IMR-90 (cell line): ENCODE results near the gene CELSR1. TPM values are rescaled to one million over a fixed set of nuclear protein-coding genes. Genes with fewer than 3 reads are reported as not detected.

ENCODE experiments used
- ATAC-seq: fragments of 200-7000 bp; cut with Tn5 transposase; 2 replicates; pipeline ENCODE4 v1.9.1; 2020; ENCODE audit warnings: low read depth, mild to moderate bottlenecking, moderate library complexity
- BruUV-seq: library from RNA; stranded (reverse); fragments of 400-500 nt; replicated peaks from 2 replicates; lab custom pipeline; 2021; lab: Mats Ljungman, UMichigan
- CTCF ChIA-PET: fragments of 300-600 bp; formaldehyde crosslinking; extraction: SDS; loops from one replicate; lab custom pipeline; 2021; ENCODE audit warnings: antibody characterized with exemption; lab: Yijun Ruan, JAX
- POLR2A ChIA-PET: fragments of 300-600 bp; sonication (Branson Sonifier 250); formaldehyde crosslinking; loops from one replicate; lab custom pipeline; 2022; ENCODE audit warnings: antibody characterized with exemption; ENCODE audit not compliant: unreplicated experiment; lab: Charles Lee
- DNase-seq: peaks from one replicate; pipeline ENCODE4 v3.0.0; 2013
- H2AFZ ChIP-seq: replicated peaks from 2 replicates; pipeline ENCODE3; 2013; ENCODE audit warnings: low read length, mild to moderate bottlenecking; ENCODE audit not compliant: poor library complexity
- H2AK5ac ChIP-seq: 2 replicates; pipeline ENCODE4 v1.6.1; 2013; ENCODE audit warnings: low read depth, low read length, inconsistent platforms
- H2AK9ac ChIP-seq: replicated peaks from 2 replicates; pipeline ENCODE3; 2013; ENCODE audit warnings: mild to moderate bottlenecking, low read depth, low read length, moderate library complexity; ENCODE audit not compliant: poor library complexity
- H2BK120ac ChIP-seq: 2 replicates; pipeline ENCODE4 v1.6.1; 2013; ENCODE audit warnings: low read depth, low read length, inconsistent platforms
- H2BK15ac ChIP-seq: 3 replicates; pipeline ENCODE4 v1.6.1; 2013; ENCODE audit warnings: low read depth, low read length, inconsistent platforms
- H2BK20ac ChIP-seq: 2 replicates; pipeline ENCODE4 v1.6.1; 2013; ENCODE audit warnings: low read depth, mild to moderate bottlenecking, inconsistent platforms, low read length, moderate library complexity
- H2BK5ac ChIP-seq: 2 replicates; pipeline ENCODE4 v1.6.1; 2013; ENCODE audit warnings: mild to moderate bottlenecking, low read depth, low read length, inconsistent platforms; ENCODE audit not compliant: poor library complexity, severe bottlenecking
- H3K14ac ChIP-seq: replicated peaks from 2 replicates; pipeline ENCODE4 v1.6.1; 2013; ENCODE audit warnings: low read depth, low read length, inconsistent platforms
- H3K18ac ChIP-seq: 2 replicates; pipeline ENCODE4 v1.6.1; 2013; ENCODE audit warnings: low read depth, low read length, control low read depth
- H3K23ac ChIP-seq: 2 replicates; pipeline ENCODE4 v1.6.1; 2013; ENCODE audit warnings: low read depth, low read length, inconsistent platforms
- H3K27ac ChIP-seq: 2 replicates; pipeline ENCODE4 v1.5.1; 2013; ENCODE audit warnings: mild to moderate bottlenecking, control low read depth, low read length; ENCODE audit not compliant: insufficient read depth
- H3K27me3 ChIP-seq: 2 replicates; pipeline ENCODE4 v1.6.1; 2013; ENCODE audit warnings: low read length; ENCODE audit not compliant: control insufficient read depth, insufficient read depth
- H3K36me3 ChIP-seq: 2 replicates; pipeline ENCODE4 v1.6.1; 2013; ENCODE audit warnings: low read length, mixed read lengths; ENCODE audit not compliant: control insufficient read depth, insufficient read depth
- H3K4ac ChIP-seq: 2 replicates; pipeline ENCODE4 v1.6.1; 2013; ENCODE audit warnings: low read depth, low read length, inconsistent platforms
- H3K4me1 ChIP-seq: 2 replicates; pipeline ENCODE4 v1.6.1; 2013; ENCODE audit warnings: low read length, mixed read lengths; ENCODE audit not compliant: control insufficient read depth, insufficient read depth
- H3K4me2 ChIP-seq: 2 replicates; pipeline ENCODE4 v1.6.1; 2013; ENCODE audit warnings: low read depth, mild to moderate bottlenecking, control low read depth, low read length, moderate library complexity
- H3K4me3 ChIP-seq: 2 replicates; pipeline ENCODE4 v1.5.1; 2013; ENCODE audit warnings: low read depth, mild to moderate bottlenecking, control low read depth, low read length, moderate library complexity; ENCODE audit not compliant: insufficient read depth
- H3K56ac ChIP-seq: 2 replicates; pipeline ENCODE4 v1.6.1; 2013; ENCODE audit warnings: low read length, inconsistent platforms; ENCODE audit not compliant: insufficient read depth; ENCODE audit errors: extremely low read depth
- H3K79me1 ChIP-seq, 2 experiments: 2 replicates each; pipeline ENCODE4 v1.6.1; 2013; ENCODE audit warnings: low read length in 2 of 2, inconsistent platforms in 1 of 2, low read depth in 1 of 2
- H3K9ac ChIP-seq: 2 replicates; pipeline ENCODE4 v1.6.1; 2013; ENCODE audit warnings: low read depth, low read length, control low read depth
- H3K9me1 ChIP-seq: 2 replicates; pipeline ENCODE4 v1.6.1; 2013; ENCODE audit warnings: low read length, inconsistent platforms; ENCODE audit not compliant: insufficient read depth
- H3K9me3 ChIP-seq: 2 replicates; pipeline ENCODE4 v1.6.1; 2013; ENCODE audit warnings: low read length; ENCODE audit not compliant: control insufficient read depth, insufficient read depth
- H4K20me1 ChIP-seq: 2 replicates; pipeline ENCODE4 v1.6.1; 2013; ENCODE audit warnings: low read length, inconsistent platforms; ENCODE audit not compliant: insufficient read depth
- H4K5ac ChIP-seq: 2 replicates; pipeline ENCODE4 v1.6.1; 2013; ENCODE audit warnings: mild to moderate bottlenecking, low read depth, low read length, control low read depth
- H4K8ac ChIP-seq, 2 experiments: 2 replicates each; pipeline ENCODE4 v1.6.1; 2013; ENCODE audit warnings: low read depth in 2 of 2, low read length in 2 of 2, control low read depth in 1 of 2, inconsistent platforms in 1 of 2
- H4K91ac ChIP-seq: 2 replicates; pipeline ENCODE4 v1.6.1; 2013; ENCODE audit warnings: low read depth, low read length, inconsistent platforms; ENCODE audit not compliant: insufficient read depth
- BHLHE40 ChIP-seq: fragments of 150-350 bp; IDR thresholded peaks from 2 replicates; pipeline ENCODE4 v1.6.1; 2016; ENCODE audit warnings: mild to moderate bottlenecking, low read depth, low read length
- CEBPB ChIP-seq: IDR thresholded peaks from 2 replicates; pipeline ENCODE4 v1.6.1; 2012; ENCODE audit warnings: low read depth, low read length, improper control_type of control experiment
- CHD1 ChIP-seq: IDR thresholded peaks from 2 replicates; pipeline ENCODE4 v1.6.1; 2012; ENCODE audit warnings: low read depth, low read length, improper control_type of control experiment
- CTCF ChIP-seq: conservative IDR thresholded peaks from 2 replicates; pipeline ENCODE4 v1.5.1; 2012; ENCODE audit warnings: mild to moderate bottlenecking, low read depth, low read length, improper control_type of control experiment
- FOS ChIP-seq: fragments of 150-350 bp; IDR thresholded peaks from 2 replicates; pipeline ENCODE4 v1.6.1; 2016; ENCODE audit warnings: low read depth, low read length
- MAFK ChIP-seq: IDR thresholded peaks from 2 replicates; pipeline ENCODE4 v1.6.1; 2012; ENCODE audit warnings: low read depth, low read length, improper control_type of control experiment
- MAZ ChIP-seq: IDR thresholded peaks from 2 replicates; pipeline ENCODE4 v1.6.1; 2012; ENCODE audit warnings: low read depth, mild to moderate bottlenecking, low read length, improper control_type of control experiment, moderate library complexity, borderline replicate concordance
- MXI1 ChIP-seq: IDR thresholded peaks from 2 replicates; pipeline ENCODE4 v1.6.1; 2012; ENCODE audit warnings: low read depth, mild to moderate bottlenecking, low read length, moderate library complexity, borderline replicate concordance
- POLR2A ChIP-seq: IDR thresholded peaks from 2 replicates; pipeline ENCODE4 v1.6.1; 2012; ENCODE audit warnings: mild to moderate bottlenecking, low read depth, low read length
- RAD21 ChIP-seq: IDR thresholded peaks from 2 replicates; pipeline ENCODE4 v1.6.1; 2012; ENCODE audit warnings: low read length, improper control_type of control experiment
- RCOR1 ChIP-seq: IDR thresholded peaks from 2 replicates; pipeline ENCODE4 v1.6.1; 2012; ENCODE audit warnings: mild to moderate bottlenecking, low read length, improper control_type of control experiment; ENCODE audit not compliant: insufficient replicate concordance
- RFX5 ChIP-seq: IDR thresholded peaks from 2 replicates; pipeline ENCODE4 v1.8.0; 2012; ENCODE audit warnings: low read depth, mild to moderate bottlenecking, low read length, moderate library complexity
- SMC3 ChIP-seq: fragments of 150-350 bp; IDR thresholded peaks from 2 replicates; pipeline ENCODE4 v1.6.1; 2016; ENCODE audit warnings: low read depth, mild to moderate bottlenecking, antibody characterized with exemption, low read length, moderate library complexity
- USF2 ChIP-seq: fragments of 150-350 bp; IDR thresholded peaks from 2 replicates; pipeline ENCODE4 v1.6.1; 2017; ENCODE audit warnings: mild to moderate bottlenecking, antibody characterized with exemption, low read length, low read depth
- WGBS, 2 experiments: methylation state at CpG; one replicate each; pipeline versions ENCODE4 v1.1.5 to v1.1.7; 2013; ENCODE audit warnings: missing lambda C conversion rate in 2 of 2; ENCODE audit not compliant: insufficient read length in 1 of 2; ENCODE audit errors: extremely low coverage in 2 of 2; 5-methylcytosine and 5-hydroxymethylcytosine counted together
- dilution Hi-C: fragments of 300-500 bp; cut with HindIII; formaldehyde crosslinking; loops from one replicate; pipeline ENCODE4 v1.14.3; 2018; ENCODE audit warnings: low sequenced_read_pairs; ENCODE audit not compliant: unreplicated experiment
- in situ Hi-C: fragments of 300-500 bp; cut with MboI; formaldehyde crosslinking; loops from 3 replicates; pipeline ENCODE4 v1.14.3; 2019; ENCODE audit warnings: low sequenced_read_pairs, inconsistent platforms, mixed read lengths
- intact Hi-C: fragments of 100-400 bp; cut with micrococcal nuclease; formaldehyde crosslinking; loops from 2 replicates; pipeline ENCODE4 v1.10.0; 2022
- polyA plus RNA-seq, 3 experiments: library from polyadenylated mRNA; depleted of rRNA; stranded (reverse); fragments of >200 nt; gene quantifications; 2 replicates each; pipeline ENCODE4 v1.2.3, GENCODE V29; 2012; ENCODE audit warnings: low replicate concordance in 1 of 3
- total RNA-seq: library from RNA; depleted of rRNA; stranded (reverse); fragments of >200 nt; gene quantifications from 2 replicates; pipeline ENCODE4 v1.2.3, GENCODE V29; 2012
- TF ChIP-seq, protein P1 (sequence below): fragments of 150-350 bp; IDR thresholded peaks from 2 replicates; pipeline ENCODE4 v1.6.1; 2016; ENCODE audit warnings: low read depth, mild to moderate bottlenecking, low read length, moderate library complexity, borderline replicate concordance

Gene CELSR1
- total and polyA plus RNA-seq, 2 of the 4 experiments (the other 2 are of a cell fraction): 0.36 to 0.82 TPM

DNA sequence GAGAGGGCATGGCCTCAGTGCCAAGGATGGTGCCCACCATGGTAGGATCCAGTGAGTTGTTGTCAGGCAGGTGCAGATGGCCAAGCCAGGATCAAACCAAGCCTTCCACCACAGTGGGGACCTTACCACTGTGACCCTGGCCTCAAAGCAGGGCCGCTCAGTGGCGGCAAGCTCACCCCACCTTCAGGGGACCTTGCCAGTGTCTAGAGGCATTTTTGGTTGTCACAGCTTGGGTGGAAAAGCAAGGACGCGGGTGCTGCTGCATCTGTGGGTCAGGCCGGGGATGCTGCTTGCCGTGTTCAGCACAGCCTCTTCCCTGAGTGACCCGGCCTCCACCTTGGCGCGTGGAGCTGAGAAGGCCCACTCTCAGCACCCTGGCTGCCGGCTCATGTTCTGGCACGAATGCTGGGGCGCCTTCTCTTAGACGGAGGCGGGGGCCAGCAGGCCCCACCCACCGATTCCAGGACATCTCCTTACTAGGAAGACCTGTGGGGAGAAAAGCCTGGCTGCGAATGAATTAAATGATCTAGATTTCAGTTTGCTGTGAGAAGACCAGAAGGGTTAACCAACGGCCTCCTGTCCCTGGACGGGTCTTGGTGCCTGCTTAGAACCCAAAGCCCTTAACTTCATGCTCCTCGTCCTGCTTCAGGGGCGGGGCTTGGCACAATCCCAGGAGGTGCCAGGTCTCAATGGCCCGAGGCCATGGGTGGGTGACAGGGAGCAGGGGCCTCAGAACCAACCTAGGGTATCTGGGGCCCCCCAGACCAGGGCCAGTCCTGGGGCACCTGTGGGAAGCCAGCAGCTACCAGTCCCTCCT lies 183.0 kb downstream of the CELSR1 start:
- Histone ChIP-seq H3K4me3 (no peak overlapping the region), H2AK9ac (peak overlapping the region; percentile 31), H2BK120ac (no peak overlapping the region), H3K9me1 (no peaks in the 10 kb centered on the region), H3K4me2 (no peak overlapping the region), H3K14ac (no peak overlapping the region), H3K27me3 (no peaks in the 10 kb centered on the region), H4K5ac (no peak overlapping the region), H3K36me3 (peaks cover 67% of the 10 kb centered on the region), H4K20me1 (peaks cover 31% of the 10 kb centered on the region), H2AK5ac (no peak overlapping the region), H3K23ac (no peak overlapping the region), H3K9me3 (no peaks in the 10 kb centered on the region), H2BK5ac (no peak overlapping the region), H2AFZ (no peak overlapping the region), H4K91ac (no peak overlapping the region), H2BK20ac (no peak overlapping the region), H3K27ac (no peak overlapping the region), H3K18ac (no peak overlapping the region), H3K4me1 (no peaks in the 10 kb centered on the region), H2BK15ac (no peak overlapping the region), H4K8ac (no peak overlapping the region), H3K79me1 (peaks cover 3 to 4% of the 10 kb centered on the region in 2 experiments; a peak in 3 of 4 replicates), H3K4ac (no peak overlapping the region), H3K9ac (no peak overlapping the region), H3K56ac (no peak overlapping the region)
- DNase-seq: no peak
- 79% methylated on average over 6 of the region's 21 CpGs; no CpG with 5 or more reads in 1 of the 2 experiments for WGBS, 2 experiments
- in situ Hi-C loops (no loop called here), dilution Hi-C loops (no loop called here), intact Hi-C loops (no loop called here)
- POLR2A ChIA-PET: no interaction called here
- ATAC-seq: no peak
- BruUV-seq: no TSS peak
- CTCF ChIA-PET: interaction anchor here (1.9 kb wide), 1 partner anchor 18 kb away, joined by 4 read pairs; no protein-coding TSS in a partner anchor
- TF ChIP-seq CTCF (no peak), FOS (no peak), RCOR1 (no peak), MAFK (no peak), MAZ (no peak), RAD21 (no peak), MXI1 (no peak), CEBPB (no peak), RFX5 (no peak), CHD1 (no peak), USF2 (no peak), POLR2A (no peak), BHLHE40 (no peak), SMC3 (no peak)
- TF ChIP-seq, protein P1, sequence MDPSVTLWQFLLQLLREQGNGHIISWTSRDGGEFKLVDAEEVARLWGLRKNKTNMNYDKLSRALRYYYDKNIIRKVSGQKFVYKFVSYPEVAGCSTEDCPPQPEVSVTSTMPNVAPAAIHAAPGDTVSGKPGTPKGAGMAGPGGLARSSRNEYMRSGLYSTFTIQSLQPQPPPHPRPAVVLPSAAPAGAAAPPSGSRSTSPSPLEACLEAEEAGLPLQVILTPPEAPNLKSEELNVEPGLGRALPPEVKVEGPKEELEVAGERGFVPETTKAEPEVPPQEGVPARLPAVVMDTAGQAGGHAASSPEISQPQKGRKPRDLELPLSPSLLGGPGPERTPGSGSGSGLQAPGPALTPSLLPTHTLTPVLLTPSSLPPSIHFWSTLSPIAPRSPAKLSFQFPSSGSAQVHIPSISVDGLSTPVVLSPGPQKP: no peak
